Right atrium auricular region (tissue), 2 donors: ENCODE measurements around the gene HCAR2. TPM values are rescaled to one million over a fixed set of nuclear protein-coding genes. Genes with fewer than 3 reads are reported as not detected.

Experiments
- DNase-seq: peaks from one replicate; pipeline ENCODE4 v3.0.0-alpha.2; 2019; ENCODE audit warnings: low spot score
- H3K27ac ChIP-seq, 2 donors: fragments of 200-600 bp; sonication (generic); 1 replicate in 1 of 2; 2 replicates in 1 of 2; pipeline ENCODE4 v1.5.1; 2016 to 2019
- H3K27me3 ChIP-seq, 2 donors: fragments of 200-600 bp; sonication (generic); one replicate each; pipeline versions ENCODE4 v1.5.1 to v1.6.0; 2017 to 2019
- H3K36me3 ChIP-seq: fragments of 200-600 bp; sonication (generic); one replicate; pipeline ENCODE4 v1.5.1; 2016
- H3K4me1 ChIP-seq, 2 donors: fragments of 200-600 bp; sonication (generic); one replicate each; pipeline versions ENCODE4 v1.5.1 to v1.6.0; 2017 to 2019
- H3K4me3 ChIP-seq, 2 donors: fragments of 200-600 bp; sonication (generic); 1 replicate in 1 of 2; 2 replicates in 1 of 2; pipeline ENCODE4 v1.5.1; 2017 to 2019; ENCODE audit warnings: mild to moderate bottlenecking in 1 of 2, moderate library complexity in 1 of 2
- H3K9me3 ChIP-seq, 2 donors: fragments of 200-600 bp; sonication (generic); one replicate each; pipeline ENCODE4 v1.5.1; 2019
- CTCF ChIP-seq, 2 donors: fragments of 200-600 bp; sonication (generic); IDR thresholded peaks; one replicate each; pipeline ENCODE4 v1.5.1; 2019; ENCODE audit warnings: antibody characterized with exemption in 2 of 2
- total RNA-seq, 2 donors: library from RNA; depleted of rRNA; stranded (reverse); fragments of >200 nt; gene quantifications; one replicate each; pipeline ENCODE4 v1.1.0, GENCODE V29; 2016

Gene HCAR2
- total RNA-seq, 2 donors from 2014 or later: 0.79 TPM; not detected in 1

DNA sequence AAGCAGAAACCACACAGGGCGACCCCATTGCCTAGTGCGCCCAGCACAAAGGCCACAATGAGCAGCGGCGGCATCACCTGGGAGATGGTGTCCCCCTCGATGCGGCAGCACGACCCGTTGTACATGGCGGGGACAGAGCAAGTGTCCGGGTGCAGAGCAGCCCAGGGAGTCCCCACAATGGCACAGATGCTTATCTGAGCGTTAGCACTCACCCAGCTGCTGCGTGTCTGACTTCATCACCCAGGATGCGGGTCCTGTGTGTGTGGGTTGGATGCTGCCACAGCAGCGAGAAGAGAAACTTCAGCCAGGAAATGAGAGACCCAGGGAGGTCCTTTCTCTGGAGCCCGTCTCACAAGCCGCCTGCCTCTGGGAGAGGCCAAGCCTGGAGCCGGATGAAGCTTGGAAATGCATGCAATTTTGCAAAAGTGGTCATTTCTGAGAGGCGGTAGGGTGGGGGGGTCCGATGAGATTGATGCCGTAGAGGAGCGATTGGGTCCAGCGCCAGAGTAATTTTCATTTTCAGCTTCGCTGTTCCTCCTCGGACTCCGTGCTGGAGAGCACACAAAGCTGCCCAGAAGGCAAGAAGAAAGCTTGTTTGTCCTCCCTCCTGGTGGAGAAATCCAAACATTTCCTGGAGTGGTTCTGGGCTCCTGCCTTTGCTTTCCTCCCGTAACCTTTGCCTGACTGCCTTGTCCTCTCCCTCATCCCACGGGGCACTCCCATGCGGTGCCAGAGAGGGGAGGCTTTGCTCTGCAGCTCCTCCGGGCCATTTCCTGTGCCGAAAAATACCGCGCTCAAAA is 27.3 kb upstream of the HCAR2 start, which contains the start of gene HCAR1:
TSS of gene HCAR1 (minus strand) at position 630 of the 800 bp plus-strand sequence. CDS start at position 125, 505 bp downstream.
- TF ChIP-seq CTCF (IDR thresholded peaks at IDR 0.05): no peak
- DNase-seq: no peak

DNA sequence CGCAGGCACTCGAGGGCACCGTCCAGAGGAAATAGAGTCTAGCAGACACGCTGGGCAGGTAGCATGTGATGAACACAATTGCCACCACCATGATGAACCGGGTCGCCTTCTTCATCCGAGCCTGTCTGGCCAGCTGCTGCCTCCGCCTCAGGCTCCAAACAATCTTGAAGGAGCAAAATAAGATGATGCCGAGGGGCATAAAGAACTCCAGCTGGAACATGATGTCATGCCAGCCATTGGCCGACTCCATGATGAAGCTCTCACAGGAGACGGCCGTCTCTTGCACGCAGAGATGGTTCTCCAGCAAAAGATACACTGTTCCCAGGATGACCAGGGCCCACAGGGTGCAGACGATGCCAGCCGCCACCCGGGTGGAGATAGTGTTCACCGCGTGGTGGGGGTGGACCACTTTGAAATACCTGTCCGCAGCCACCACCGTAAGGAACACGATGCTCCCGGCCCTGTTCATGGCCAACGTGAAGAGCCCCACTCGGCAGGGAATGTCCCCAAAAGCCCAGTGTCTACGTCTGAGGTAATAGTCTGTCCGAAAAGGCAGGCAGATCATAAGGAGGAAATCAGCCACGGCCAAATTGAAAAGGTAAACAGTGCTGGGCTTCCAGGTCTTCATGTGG is 26.5 kb upstream of the HCAR2 start:
- H3K36me3 ChIP-seq: no peaks in the 10 kb centered on the region
- H3K4me3 ChIP-seq: no peak overlapping the region
- no peak for DNase-seq
- H3K4me1 ChIP-seq: no peaks in the 10 kb centered on the region
- H3K9me3 ChIP-seq: no peaks in the 10 kb centered on the region
- no peak overlapping the region for H3K27ac ChIP-seq
- H3K27me3 ChIP-seq: no peaks in the 10 kb centered on the region
- TF ChIP-seq CTCF (IDR thresholded peaks at IDR 0.05): no peak

More for the DNA sequence above, 27.3 kb upstream of the HCAR2 start, which contains the start of gene HCAR1:
- H3K36me3 ChIP-seq: no peaks in the 10 kb centered on the region
- H3K4me3 ChIP-seq: peak within 1 kb of the TSS in 1 of 2 donors; percentile 35
- no peak within 1 kb of the TSS for H3K27ac ChIP-seq
- no peaks in the 10 kb centered on the region for H3K27me3 ChIP-seq
- no peaks in the 10 kb centered on the region for H3K4me1 ChIP-seq
- H3K9me3 ChIP-seq: no peaks in the 10 kb centered on the region

GRCh38 chr12:122726080-122726558 is 23.0 kb upstream of the HCAR2 start:
- no peak for TF ChIP-seq CTCF (IDR thresholded peaks at IDR 0.05)
- no peaks in the 10 kb centered on the region for H3K9me3 ChIP-seq
- no peak overlapping the region for H3K4me3 ChIP-seq
- DNase-seq: no peak
- H3K27me3 ChIP-seq: no peaks in the 10 kb centered on the region
- no peaks in the 10 kb centered on the region for H3K36me3 ChIP-seq
- no peaks in the 10 kb centered on the region for H3K4me1 ChIP-seq
- no peak overlapping the region for H3K27ac ChIP-seq

- H3K4me1 ChIP-seq: no peaks in the 10 kb centered on the region
- no peak overlapping the region for H3K4me3 ChIP-seq
- H3K9me3 ChIP-seq: no peaks in the 10 kb centered on the region
- H3K27ac ChIP-seq: no peak overlapping the region
- no peak for TF ChIP-seq CTCF (IDR thresholded peaks at IDR 0.05)
- no peaks in the 10 kb centered on the region for H3K27me3 ChIP-seq
- H3K36me3 ChIP-seq: no peaks in the 10 kb centered on the region
- no peak for DNase-seq
Measured at GRCh38 chr12:122725452-122726079, 22.4 kb upstream of the HCAR2 start.

DNA sequence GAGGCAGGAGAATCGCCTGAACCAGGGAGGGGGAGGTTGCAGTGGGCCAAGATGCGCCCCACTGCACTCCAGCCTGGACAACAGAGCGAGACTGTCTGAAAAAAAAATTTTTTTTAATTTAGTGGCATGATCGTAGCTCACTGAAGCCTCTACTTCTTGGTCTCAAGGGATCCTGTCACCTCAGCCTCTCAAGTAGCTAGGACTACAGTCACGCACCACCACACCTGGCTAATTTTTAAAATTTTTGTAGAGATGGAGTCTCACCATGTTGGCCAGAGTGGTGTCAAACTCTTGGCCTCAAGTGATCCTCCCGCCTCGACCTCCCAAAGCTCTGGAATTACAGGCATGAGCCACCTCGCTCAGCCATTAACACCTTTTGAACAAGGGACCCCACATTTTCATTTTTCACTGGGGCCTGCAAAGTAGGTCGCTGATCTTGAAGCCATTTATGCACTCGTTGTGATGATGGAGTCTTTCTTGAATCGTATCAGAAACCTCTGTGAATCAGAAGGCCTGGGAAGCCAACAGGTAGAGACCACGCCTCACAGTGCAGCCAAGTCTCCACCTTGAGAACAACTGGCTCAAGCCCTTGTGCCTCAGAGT is 21.6 kb upstream of the HCAR2 start:
- Histone ChIP-seq H3K27me3 (no peaks in the 10 kb centered on the region), H3K4me1 (no peaks in the 10 kb centered on the region), H3K4me3 (no peak overlapping the region), H3K27ac (no peak overlapping the region), H3K36me3 (no peaks in the 10 kb centered on the region), H3K9me3 (no peaks in the 10 kb centered on the region)
- no peak for TF ChIP-seq CTCF (IDR thresholded peaks at IDR 0.05)
- DNase-seq: no peak
